Measurements from ENCODE around the gene C1QL2.

DNA sequence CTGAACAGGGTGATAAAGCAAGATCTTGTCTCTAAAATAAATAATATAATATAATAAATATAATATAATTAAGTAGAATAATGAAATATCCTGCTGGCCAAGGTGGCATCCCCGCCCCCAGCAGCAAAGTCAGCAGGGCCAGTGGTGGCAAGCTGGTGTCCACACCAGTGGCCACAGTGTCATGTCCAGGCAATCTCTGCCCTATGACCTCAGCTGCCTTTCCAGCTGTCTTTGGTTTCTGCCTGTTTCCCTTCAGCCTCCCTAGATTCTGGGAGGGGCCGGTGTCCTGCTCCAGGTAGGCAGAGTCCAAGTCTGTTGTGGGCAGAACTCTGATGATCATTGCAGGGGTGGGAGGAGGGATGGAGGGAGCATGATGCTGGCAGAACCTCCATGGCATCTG lies 48.9 kb upstream of the C1QL2 start:
- TF ChIP-seq, protein P1, sequence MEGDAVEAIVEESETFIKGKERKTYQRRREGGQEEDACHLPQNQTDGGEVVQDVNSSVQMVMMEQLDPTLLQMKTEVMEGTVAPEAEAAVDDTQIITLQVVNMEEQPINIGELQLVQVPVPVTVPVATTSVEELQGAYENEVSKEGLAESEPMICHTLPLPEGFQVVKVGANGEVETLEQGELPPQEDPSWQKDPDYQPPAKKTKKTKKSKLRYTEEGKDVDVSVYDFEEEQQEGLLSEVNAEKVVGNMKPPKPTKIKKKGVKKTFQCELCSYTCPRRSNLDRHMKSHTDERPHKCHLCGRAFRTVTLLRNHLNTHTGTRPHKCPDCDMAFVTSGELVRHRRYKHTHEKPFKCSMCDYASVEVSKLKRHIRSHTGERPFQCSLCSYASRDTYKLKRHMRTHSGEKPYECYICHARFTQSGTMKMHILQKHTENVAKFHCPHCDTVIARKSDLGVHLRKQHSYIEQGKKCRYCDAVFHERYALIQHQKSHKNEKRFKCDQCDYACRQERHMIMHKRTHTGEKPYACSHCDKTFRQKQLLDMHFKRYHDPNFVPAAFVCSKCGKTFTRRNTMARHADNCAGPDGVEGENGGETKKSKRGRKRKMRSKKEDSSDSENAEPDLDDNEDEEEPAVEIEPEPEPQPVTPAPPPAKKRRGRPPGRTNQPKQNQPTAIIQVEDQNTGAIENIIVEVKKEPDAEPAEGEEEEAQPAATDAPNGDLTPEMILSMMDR (IDR thresholded peaks at IDR 0.05): no peak
- no peak for TF ChIP-seq POLR2A (IDR thresholded peaks at IDR 0.05; ENCODE audit: low read depth)
